HepG2 (cell line): ENCODE measurements around the gene GOT1. TPM values are rescaled to one million over a fixed set of nuclear protein-coding genes. Genes with fewer than 3 reads are reported as not detected.

Experiments
- BORCS8-MEF2B ChIP-seq: sonication (generic); formaldehyde crosslinking; IDR thresholded peaks from 2 replicates; pipeline ENCODE4 v1.8.0; 2022; ENCODE audit warnings: mild to moderate bottlenecking, missing genetic modification reagents
- GABPB1 ChIP-seq: IDR thresholded peaks from 2 replicates; pipeline ENCODE4 v1.6.1; 2016; ENCODE audit warnings: mild to moderate bottlenecking, missing genetic modification reagents, moderate library complexity, missing compliant biosample characterization
- HMG20A ChIP-seq: IDR thresholded peaks from 2 replicates; pipeline ENCODE4 v1.6.1; 2016; ENCODE audit warnings: borderline replicate concordance
- HMGXB4 ChIP-seq, 2 experiments: sonication (generic) in 1 of 2; formaldehyde crosslinking in 1 of 2; IDR thresholded peaks; 2 replicates each; pipeline versions ENCODE4 v1.4.0 to v1.6.1; 2018 to 2020; ENCODE audit warnings: missing genetic modification reagents in 2 of 2, borderline replicate concordance in 1 of 2, low read depth in 1 of 2, mild to moderate bottlenecking in 1 of 2, missing biosample characterization in 1 of 2
- HNF1A ChIP-seq, 2 experiments: sonication (generic) in 1 of 2; formaldehyde crosslinking in 1 of 2; IDR thresholded peaks; 2 replicates each; pipeline versions ENCODE4 v1.4.0 to v1.6.1; 2016 to 2020; ENCODE audit warnings: borderline replicate concordance in 1 of 2, low read depth in 1 of 2, mild to moderate bottlenecking in 1 of 2, missing genetic modification reagents in 1 of 2
- HNF4A ChIP-seq: sonication (generic); formaldehyde crosslinking; IDR thresholded peaks from 2 replicates; pipeline ENCODE4 v1.4.0; 2020; ENCODE audit warnings: missing genetic modification reagents
- JARID2 ChIP-seq: sonication (generic); formaldehyde crosslinking; IDR thresholded peaks from 2 replicates; pipeline ENCODE4 v1.8.1; 2023; ENCODE audit warnings: missing genetic modification reagents, inconsistent platforms; ENCODE audit not compliant: insufficient replicate concordance
- KLF11 ChIP-seq: IDR thresholded peaks from 2 replicates; pipeline ENCODE4 v1.6.1; 2016; ENCODE audit warnings: missing compliant biosample characterization
- KLF13 ChIP-seq: sonication (generic); formaldehyde crosslinking; IDR thresholded peaks from 2 replicates; pipeline ENCODE4 v1.4.0; 2020; ENCODE audit warnings: mild to moderate bottlenecking, missing genetic modification reagents
- NCOA5 ChIP-seq: sonication (generic); formaldehyde crosslinking; IDR thresholded peaks from 2 replicates; pipeline ENCODE4 v1.4.0; 2020; ENCODE audit warnings: missing genetic modification reagents
- PRPF4 ChIP-seq: fragments of 200-400 bp; formaldehyde crosslinking; IDR thresholded peaks from 2 replicates; pipeline ENCODE4 v1.6.1; 2016; ENCODE audit warnings: low read length, low read depth; ENCODE audit not compliant: poor library complexity, severe bottlenecking
- REXO4 ChIP-seq: sonication (generic); formaldehyde crosslinking; IDR thresholded peaks from 2 replicates; pipeline ENCODE4 v1.8.0; 2022; ENCODE audit warnings: missing genetic modification reagents, mild to moderate bottlenecking, borderline replicate concordance
- SKI ChIP-seq: fragments of 450-650 bp; IDR thresholded peaks from one replicate; pipeline ENCODE4 v1.6.1; 2018; ENCODE audit warnings: mild to moderate bottlenecking; ENCODE audit not compliant: partially characterized antibody
- SMC3 ChIP-seq: IDR thresholded peaks from 2 replicates; pipeline ENCODE4 v1.6.1; 2011; ENCODE audit warnings: low read length, improper control_type of control experiment
- SYNCRIP ChIP-seq: fragments of 200-400 bp; formaldehyde crosslinking; IDR thresholded peaks from 2 replicates; pipeline ENCODE4 v1.6.1; 2018; ENCODE audit warnings: mild to moderate bottlenecking, low read depth, low read length; ENCODE audit not compliant: insufficient read depth
- TAF15 ChIP-seq: fragments of 200-400 bp; formaldehyde crosslinking; IDR thresholded peaks from one replicate; pipeline ENCODE4 v1.6.1; 2018; ENCODE audit warnings: mild to moderate bottlenecking, low read depth, low read length; ENCODE audit not compliant: poor library complexity, severe bottlenecking
- TBX3 ChIP-seq: fragments of 450-650 bp; IDR thresholded peaks from 2 replicates; pipeline ENCODE4 v1.6.1; 2017; ENCODE audit warnings: antibody characterized with exemption, mild to moderate bottlenecking, inconsistent platforms, borderline replicate concordance
- TEAD3 ChIP-seq: optimal IDR thresholded peaks from 2 replicates; pipeline ENCODE3; 2016; ENCODE audit warnings: borderline replicate concordance
- ZFAT ChIP-seq: sonication (generic); formaldehyde crosslinking; conservative IDR thresholded peaks from 2 replicates; pipeline ENCODE4 v1.8.1; 2023; ENCODE audit warnings: missing genetic modification reagents, inconsistent platforms
- ZNF205 ChIP-seq: IDR thresholded peaks from 2 replicates; pipeline ENCODE4 v1.6.1; 2018; ENCODE audit warnings: missing biosample characterization, missing genetic modification reagents
- ZNF24 ChIP-seq: fragments of 450-650 bp; IDR thresholded peaks from 2 replicates; pipeline ENCODE4 v1.6.1; 2017; ENCODE audit warnings: antibody characterized with exemption, mild to moderate bottlenecking
- ZNF619 ChIP-seq: sonication (generic); formaldehyde crosslinking; IDR thresholded peaks from 2 replicates; pipeline ENCODE4 v1.4.0; 2020; ENCODE audit warnings: mild to moderate bottlenecking, missing genetic modification reagents
- ZNF629 ChIP-seq: sonication (generic); formaldehyde crosslinking; conservative IDR thresholded peaks from 2 replicates; pipeline ENCODE4 v1.5.0; 2020; ENCODE audit warnings: missing genetic modification reagents
- ZNF724P ChIP-seq: sonication (generic); formaldehyde crosslinking; IDR thresholded peaks from 2 replicates; pipeline ENCODE4 v1.8.0; 2022; ENCODE audit warnings: missing genetic modification reagents, borderline replicate concordance
- ZNF776 ChIP-seq: sonication (generic); formaldehyde crosslinking; IDR thresholded peaks from 2 replicates; pipeline ENCODE4 v1.4.0; 2020; ENCODE audit warnings: mild to moderate bottlenecking, missing genetic modification reagents
- ZNF816 ChIP-seq: sonication (generic); formaldehyde crosslinking; IDR thresholded peaks from 2 replicates; pipeline ENCODE4 v1.8.0; 2022; ENCODE audit warnings: missing genetic modification reagents, mild to moderate bottlenecking, borderline replicate concordance
- polyA plus RNA-seq, 8 experiments: library from polyadenylated mRNA; depleted of rRNA in 3 of 8; stranded (reverse) in 7 of 8; unstranded in 1 of 8; fragments of >200 nt; fragmentation: Illumina TruSeq in 4 of 8; extraction: Trizol in 4 of 8; gene quantifications; 2 replicates each; pipeline versions ENCODE4 v1.2.1 to v1.2.3, GENCODE V29; 2011 to 2016; ENCODE audit warnings: low read depth in 4 of 8, missing spikeins in 1 of 8, mixed read lengths in 1 of 8; ENCODE audit not compliant: insufficient read depth in 1 of 8
- total RNA-seq, 5 experiments: library from RNA; depleted of rRNA; stranded (reverse); fragments of >200 nt; fragmentation: Illumina TruSeq; extraction: Trizol; gene quantifications; 2 replicates each; pipeline ENCODE4 v1.2.3, GENCODE V29; 2016; ENCODE audit warnings: low read depth in 1 of 5

The GOT1 gene
- total and polyA plus RNA-seq, 2 of the 13 experiments (the other 11 are each of a cell fraction or from before 2014, with no cell fraction given): 81.2 to 102 TPM

GRCh38 chr10:99421233-99421739 lies 9.1 kb downstream of the GOT1 start (continued):
- TF ChIP-seq HNF1A (IDR thresholded peaks at IDR 0.05; ENCODE audit: low read depth) (peak; percentile 36; the same call in 1 of the 2 replicates), HNF1A (CRISPR knock-in tag; IDR thresholded peaks at IDR 0.05; ENCODE audit: borderline replicate concordance) (peak; percentile 50; the same call in 1 of the 2 replicates), BORCS8-MEF2B (CRISPR knock-in tag) (no peak), GABPB1 (CRISPR knock-in tag) (no peak; the same call in none of the 2 replicates), HMGXB4 (CRISPR knock-in tag; IDR thresholded peaks at IDR 0.05; ENCODE audit: borderline replicate concordance in 1 of 2, low read depth in 1 of 2) (no peak), KLF13 (CRISPR knock-in tag) (no peak), SMC3 (peak; percentile 23; the same call in 1 of the 2 replicates), ZNF24 (no peak), ZNF619 (no peak), ZNF724P (no peak), ZNF816 (CRISPR knock-in tag) (no peak; the same call in 1 of the 2 replicates), PRPF4 (no peak), TEAD3 (peak; percentile 70), KLF11 (CRISPR knock-in tag) (0 out of 2 replicates have a peak, but pooled peaks have one; percentile 29), ZFAT (no peak), HMG20A (CRISPR knock-in tag) (peak; percentile 91), JARID2 (CRISPR knock-in tag) (no peak), NCOA5 (CRISPR knock-in tag) (no peak), TAF15 (no peak), TBX3 (peak; percentile 68; the same call in 1 of the 2 replicates), REXO4 (no peak), SYNCRIP (no peak), ZNF629 (CRISPR knock-in tag) (no peak), HNF4A (peak; percentile 92), ZNF205 (CRISPR knock-in tag) (peak; percentile 80; the same call in 1 of the 2 replicates), ZNF776 (CRISPR knock-in tag) (no peak), SKI (no peak)
